Activated CD8-positive, alpha-beta memory T cell treated with anti-CD3 and anti-CD28 coated beads for 36 hours (primary cell): ENCODE results near the gene KLF6. TPM values are rescaled to one million over a fixed set of nuclear protein-coding genes. Genes with fewer than 3 reads are reported as not detected.
"Not testable (repeated sequence)": the region's sequence is repeated elsewhere in the genome, so short reads cannot be mapped to it uniquely, and the experiment has no call there.

Source experiments
- CTCF ChIA-PET: fragments of 350-600 bp; sonication (Branson Sonifier 250); formaldehyde crosslinking; loops from one replicate; lab custom pipeline; 2021; ENCODE audit warnings: antibody characterized with exemption; lab: Charles Lee
- POLR2A ChIA-PET: fragments of 350-600 bp; sonication (Branson Sonifier 250); formaldehyde crosslinking; loops from one replicate; lab custom pipeline; 2021; ENCODE audit warnings: antibody characterized with exemption; lab: Charles Lee
- total RNA-seq, 2 experiments: library from RNA; stranded (reverse); gene quantifications; one replicate each; pipeline ENCODE4 v1.2.3, GENCODE V29; 2021

The KLF6 gene
- total RNA-seq, 2 experiments from 2014 or later = 124 to 128 TPM

DNA sequence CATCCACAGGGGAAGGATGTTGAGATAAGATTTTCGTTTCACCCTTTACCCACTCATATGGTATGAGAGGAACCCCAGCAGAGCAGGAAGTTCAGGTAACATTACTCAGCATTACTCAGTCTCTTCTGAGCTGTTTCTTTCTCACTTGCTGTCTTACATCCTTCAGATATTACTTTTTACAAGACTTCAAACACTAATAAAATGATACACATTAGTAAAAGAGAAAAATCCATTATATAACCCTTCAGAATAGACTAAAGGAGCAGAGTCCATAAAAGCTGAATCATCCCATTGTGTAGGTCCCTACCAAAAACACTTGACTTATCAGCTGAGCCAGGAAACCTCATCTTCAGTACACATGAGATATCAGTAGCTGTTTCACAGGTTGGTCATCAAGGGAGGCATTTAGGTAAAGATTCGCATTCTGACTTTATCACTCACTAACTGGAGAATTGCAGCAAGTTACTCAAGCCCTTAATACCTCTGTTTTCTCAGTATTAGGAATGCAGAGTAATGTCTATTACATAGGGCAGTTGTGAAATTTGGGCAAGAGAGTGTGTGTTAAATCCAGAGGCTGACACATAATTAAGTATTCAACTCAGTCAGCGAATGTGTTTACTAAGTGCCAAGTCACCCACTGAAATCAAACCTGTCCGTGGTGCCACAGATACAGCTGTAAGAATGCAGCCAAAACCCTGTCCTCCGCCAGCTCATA is 44.7 kb downstream of the KLF6 start:
- ChIA-PET CTCF (interaction anchor here (0.6 to 2.6 kb wide), 10 partner anchors 16 to 581 kb away, joined by 3 to 11 read pairs (median 4); partner anchors contain the start of gene KLF6), POLR2A (interaction anchor here (0.5 to 2.4 kb wide), 19 partner anchors 14 to 543 kb away, joined by 3 to 21 read pairs (median 4); partner anchors contain the start of gene KLF6)

DNA sequence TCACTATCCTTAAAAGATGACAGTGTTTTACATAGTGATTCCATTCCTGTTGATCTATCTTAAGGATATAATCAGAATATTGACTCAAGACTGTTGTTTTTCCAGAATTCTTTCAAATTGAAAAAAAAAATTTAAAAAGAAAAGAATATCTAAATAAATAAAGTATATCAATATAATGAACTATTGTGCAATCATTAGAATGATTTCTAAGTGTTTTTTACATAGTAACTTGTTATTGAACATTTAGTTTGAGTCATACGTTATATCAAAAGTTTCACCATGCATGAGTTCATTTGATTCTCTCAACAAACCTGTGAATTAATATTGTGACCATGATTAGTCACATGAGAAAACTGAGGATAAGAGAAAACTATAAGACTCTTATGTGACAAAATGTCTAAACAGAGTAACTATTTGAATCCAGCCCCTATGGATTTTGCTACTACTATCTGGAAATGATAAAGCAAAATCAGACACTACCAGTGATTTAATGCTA is 46.1 kb downstream of the KLF6 start:
- CTCF ChIA-PET = no interaction called here
- POLR2A ChIA-PET = no interaction called here

DNA sequence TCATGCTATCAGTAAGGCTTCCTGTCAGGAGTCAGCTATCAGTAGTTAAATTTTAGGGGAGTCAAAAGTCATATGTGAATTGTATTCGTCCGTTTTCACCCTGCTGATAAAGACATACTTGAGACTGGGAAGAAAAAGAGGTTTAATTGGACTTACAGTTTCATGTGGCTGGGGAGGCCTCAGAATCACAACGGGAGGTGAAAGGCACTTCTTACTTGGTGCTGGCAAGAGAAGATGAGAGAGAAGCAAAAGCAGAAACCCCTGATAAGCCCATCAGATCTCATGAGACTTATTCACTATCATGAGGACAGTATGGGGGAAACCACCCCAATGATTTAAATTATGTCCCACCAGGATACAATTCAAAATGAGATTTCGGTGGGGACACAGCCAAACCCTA is 47.1 kb downstream of the KLF6 start:
- ChIA-PET CTCF (interaction anchor here (0.9 kb wide), 1 partner anchor 9 kb away, joined by 3 read pairs; no protein-coding TSS in a partner anchor), POLR2A (no interaction called here)

DNA sequence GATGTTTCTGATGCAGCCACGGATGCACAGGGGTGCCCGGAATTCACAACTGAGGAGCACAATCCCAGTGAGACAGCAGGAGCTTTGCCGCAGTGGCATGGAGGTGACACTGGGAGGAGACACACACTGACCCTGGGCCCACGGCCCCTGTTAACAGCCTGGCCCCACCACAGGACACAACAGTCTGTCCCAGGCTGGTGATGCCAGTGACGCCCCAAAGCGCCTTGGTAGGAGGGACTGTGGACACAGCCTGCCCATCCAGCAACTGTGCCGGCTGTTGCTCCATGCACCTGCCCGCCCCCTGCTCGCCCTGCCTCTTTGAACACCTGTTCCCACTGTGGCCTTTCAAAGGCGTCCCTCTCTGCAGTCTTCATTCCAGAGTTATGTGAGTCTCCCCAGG is 49.8 kb downstream of the KLF6 start:
- POLR2A ChIA-PET = no interaction called here
- CTCF ChIA-PET = no interaction called here

DNA sequence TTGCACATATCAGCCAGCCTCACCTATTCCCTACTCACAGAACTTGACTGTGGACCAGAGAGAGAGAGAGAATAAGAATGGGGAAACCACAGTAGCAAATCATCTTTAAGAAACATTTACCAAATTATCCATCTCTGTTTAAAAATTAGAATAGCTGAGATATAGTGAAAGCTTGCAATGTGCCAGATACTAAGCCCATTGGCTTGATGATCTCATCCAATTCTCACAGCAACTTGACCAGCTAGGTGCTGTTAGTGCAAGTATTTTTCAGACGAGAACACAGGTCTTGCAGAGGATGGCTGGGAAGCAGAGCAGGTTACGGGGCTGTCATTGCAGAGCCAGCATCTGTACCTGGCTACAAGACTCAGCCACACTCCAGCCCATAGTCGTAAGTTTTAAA is 50.9 kb downstream of the KLF6 start:
- ChIA-PET POLR2A (no interaction called here), CTCF (no interaction called here)

DNA sequence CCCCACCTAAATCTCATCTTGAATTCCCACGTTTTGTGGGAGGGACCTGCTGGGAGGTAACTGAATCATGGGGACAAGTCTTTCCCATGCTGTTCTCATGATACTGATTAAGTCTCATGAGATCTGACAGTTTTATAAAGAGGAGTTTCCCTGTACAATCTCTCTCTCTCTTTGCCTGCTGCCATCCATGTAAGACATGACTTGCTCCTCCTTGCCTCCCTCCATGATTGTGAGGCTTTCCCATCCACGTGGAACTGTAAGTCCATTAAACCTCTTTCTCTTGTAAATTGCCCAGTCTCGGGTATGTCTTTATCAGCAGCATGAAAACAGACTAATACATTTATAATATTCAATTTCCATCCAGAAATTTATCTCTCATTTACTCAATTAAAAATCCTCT is 52.8 kb downstream of the KLF6 start:
- CTCF ChIA-PET, POLR2A ChIA-PET: not testable (repeated sequence)

DNA sequence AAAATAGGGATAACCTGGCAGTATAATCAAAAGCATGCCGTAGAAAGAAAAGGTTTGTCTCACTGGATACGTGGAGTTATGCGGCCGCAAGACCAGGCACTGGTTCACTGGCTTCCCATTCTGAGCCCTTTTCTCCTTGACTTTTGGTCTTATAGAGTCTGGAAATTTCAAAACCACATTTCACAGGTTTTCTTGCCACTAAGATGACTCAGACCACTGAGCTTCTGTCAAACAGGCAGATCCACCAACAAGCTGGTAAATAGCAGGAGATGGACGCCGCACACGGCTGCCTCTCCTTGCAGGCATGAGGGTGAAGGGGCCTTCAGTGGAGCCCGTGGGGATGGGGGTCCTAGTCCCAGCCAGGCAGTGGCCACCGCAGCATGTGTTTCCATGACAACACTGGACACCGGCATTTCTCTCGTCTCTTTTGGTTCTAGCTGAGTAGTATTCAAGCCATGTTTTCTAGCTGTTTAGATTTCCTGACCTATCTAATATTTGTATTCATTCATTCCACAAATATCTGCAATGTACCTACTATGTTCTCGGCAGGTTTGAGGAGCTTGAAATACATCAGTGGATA is 55.5 kb downstream of the KLF6 start:
- ChIA-PET CTCF (interaction anchor here (0.7 to 0.8 kb wide), 2 partner anchors 8 to 532 kb away, joined by 3 read pairs; no protein-coding TSS in a partner anchor), POLR2A (no interaction called here)

DNA sequence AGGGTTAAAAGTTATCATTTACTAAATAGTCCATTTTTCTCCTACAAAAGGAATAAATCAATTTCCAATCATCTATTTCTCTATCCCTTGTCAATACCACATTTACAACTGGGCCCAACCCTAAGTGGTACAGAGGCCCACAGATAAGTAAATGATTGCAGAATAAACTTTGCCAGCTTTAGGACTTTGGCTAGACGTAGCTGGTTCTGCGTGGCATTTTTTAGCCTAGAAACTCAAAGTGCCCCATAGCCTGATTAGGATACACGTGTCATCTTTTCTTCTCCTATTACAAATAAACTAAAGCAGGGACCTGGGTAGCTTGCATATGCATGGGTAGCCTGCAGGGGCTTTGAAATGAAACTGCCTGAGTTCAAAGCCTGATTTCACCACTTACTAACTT is 56.4 kb downstream of the KLF6 start:
- ChIA-PET CTCF (interaction anchor here (0.8 kb wide), 1 partner anchor 9 kb away, joined by 3 read pairs; no protein-coding TSS in a partner anchor), POLR2A (no interaction called here)

DNA sequence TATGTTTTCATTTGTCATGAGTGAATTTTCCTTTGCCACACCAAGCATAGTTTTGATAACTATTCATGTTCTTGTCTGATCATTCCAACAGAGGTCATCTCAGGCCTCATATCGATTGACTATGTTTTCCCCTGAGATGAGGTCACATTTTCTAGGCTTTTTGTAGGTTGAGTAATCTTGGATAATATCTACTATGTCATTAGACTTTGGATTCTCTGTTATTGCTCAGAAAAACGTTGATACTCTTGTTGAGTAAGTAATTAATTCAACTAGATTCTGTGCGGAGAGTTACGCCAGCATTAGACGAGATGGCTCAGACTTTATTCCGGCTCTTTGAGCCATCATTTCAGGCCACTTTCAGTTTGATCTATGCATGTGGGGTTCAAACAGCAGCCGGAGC is 57.7 kb downstream of the KLF6 start:
- POLR2A ChIA-PET = no interaction called here
- CTCF ChIA-PET = no interaction called here
